Calu3 (cell line): Measurements from ENCODE around the gene SSU72. TPM values are rescaled to one million over a fixed set of nuclear protein-coding genes. Genes with fewer than 3 reads are reported as not detected.

Experiments
- BruUV-seq: library from RNA; stranded (reverse); fragments of 400-500 nt; replicated peaks from 2 replicates; lab custom pipeline; 2021; lab: Mats Ljungman, UMichigan
- CTCF ChIA-PET: fragments of 300-600 bp; sonication (Branson Sonifier 250); formaldehyde crosslinking; loops from one replicate; lab custom pipeline; 2022; ENCODE audit warnings: antibody characterized with exemption; lab: Charles Lee
- DNase-seq: peaks from one replicate; pipeline ENCODE4 v3.0.0; 2022
- H3K27ac Mint-ChIP-seq: one replicate; pipeline ENCODE4 v1.8.0; 2022; ENCODE audit warnings: mixed read lengths; ENCODE audit not compliant: unreplicated experiment
- H3K27me3 Mint-ChIP-seq: one replicate; pipeline ENCODE4 v1.8.0; 2022; ENCODE audit warnings: mixed read lengths; ENCODE audit not compliant: unreplicated experiment
- H3K36me3 Mint-ChIP-seq: one replicate; pipeline ENCODE4 v1.8.0; 2022; ENCODE audit warnings: mild to moderate bottlenecking, moderate library complexity, mixed read lengths; ENCODE audit not compliant: insufficient read depth, unreplicated experiment
- H3K4me1 Mint-ChIP-seq: one replicate; pipeline ENCODE4 v1.8.0; 2022; ENCODE audit warnings: mild to moderate bottlenecking, low read depth, mixed read lengths; ENCODE audit not compliant: unreplicated experiment
- H3K4me3 Mint-ChIP-seq: one replicate; pipeline ENCODE4 v1.8.0; 2022; ENCODE audit warnings: mild to moderate bottlenecking, low read depth, moderate library complexity, mixed read lengths; ENCODE audit not compliant: unreplicated experiment
- H3K9me3 Mint-ChIP-seq: one replicate; pipeline ENCODE4 v1.8.0; 2022; ENCODE audit warnings: low read depth, mixed read lengths; ENCODE audit not compliant: unreplicated experiment
- CTCF ChIP-seq: fragments of 200-600 bp; IDR thresholded peaks from one replicate; pipeline ENCODE4 v1.8.0; 2022; ENCODE audit warnings: antibody characterized with exemption; ENCODE audit not compliant: unreplicated experiment
- intact Hi-C: fragments of 100-400 bp; cut with micrococcal nuclease; formaldehyde crosslinking; loops from one replicate; pipeline ENCODE4 v1.10.0; 2022; ENCODE audit not compliant: unreplicated experiment
- total RNA-seq: library from RNA; stranded (reverse); gene quantifications from 2 replicates; pipeline ENCODE4 v1.2.3, GENCODE V29; 2022

The SSU72 gene
- total RNA-seq, 1 experiment from 2014 or later: 105 TPM

DNA sequence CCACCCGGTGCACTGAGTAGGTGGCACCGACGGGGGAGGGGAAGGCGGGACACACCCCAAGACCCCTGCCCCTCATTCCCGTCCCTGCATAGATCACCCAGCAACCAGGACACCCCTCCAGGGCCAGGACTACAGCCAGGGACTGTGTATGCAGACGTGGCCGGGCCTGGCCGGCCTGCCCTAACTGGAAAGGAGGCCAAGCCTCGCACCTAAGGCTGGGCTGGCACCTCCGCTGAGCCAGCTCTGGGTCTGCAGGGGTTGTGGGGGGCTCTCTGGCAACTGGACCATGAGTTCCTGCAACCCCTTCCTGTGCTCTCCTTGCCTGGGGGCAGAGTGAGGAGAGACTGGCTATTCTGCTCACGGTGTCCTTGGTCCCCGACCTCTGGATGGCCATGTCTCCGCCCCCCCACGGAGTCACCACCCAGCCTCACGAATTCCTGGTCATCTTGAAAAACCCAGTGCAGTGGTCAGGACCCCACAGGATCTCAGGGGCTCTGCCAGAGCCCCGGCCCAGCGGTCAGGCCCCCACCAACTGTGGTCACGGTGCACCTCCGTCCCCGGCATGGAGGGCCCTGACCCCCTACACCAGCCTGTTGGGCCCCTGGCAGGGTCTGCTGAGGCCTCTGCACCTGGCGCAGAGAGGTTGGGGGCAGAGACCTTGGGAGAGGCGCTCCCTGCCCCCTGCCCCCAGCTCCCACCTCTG, 26.3 kb upstream of the SSU72 start:
- peaks cover 12% of the 10 kb centered on the region for H3K36me3 Mint-ChIP-seq
- no peak for DNase-seq
- intact Hi-C loops: no loop called here
- no peaks in the 10 kb centered on the region for H3K9me3 Mint-ChIP-seq
- H3K4me3 Mint-ChIP-seq: peak overlapping the region; percentile 42
- CTCF ChIA-PET: no interaction called here
- TF ChIP-seq CTCF: no peak
- H3K27me3 Mint-ChIP-seq: peaks cover 17% of the 10 kb centered on the region
- no peaks in the 10 kb centered on the region for H3K4me1 Mint-ChIP-seq
- BruUV-seq: no TSS peak
- H3K27ac Mint-ChIP-seq: no peak overlapping the region

GRCh38 chr1:1599935-1600860, 25.5 kb upstream of the SSU72 start, which contains the start of gene FNDC10:
Gene FNDC10 (minus strand): TSS chr1:1600135. CDS start chr1:1600015, 120 bp downstream.
- Mint-ChIP-seq H3K36me3 (peaks cover 12% of the 10 kb centered on the region), H3K4me1 (no peaks in the 10 kb centered on the region), H3K9me3 (no peaks in the 10 kb centered on the region), H3K27ac (no peak within 1 kb of the TSS), H3K27me3 (peaks cover 17% of the 10 kb centered on the region), H3K4me3 (peak within 1 kb of the TSS; percentile 65)
- no TSS peak for BruUV-seq
- TF ChIP-seq CTCF: no peak
- DNase-seq: no peak
- intact Hi-C loops: no loop called here
- CTCF ChIA-PET: no interaction called here

DNA sequence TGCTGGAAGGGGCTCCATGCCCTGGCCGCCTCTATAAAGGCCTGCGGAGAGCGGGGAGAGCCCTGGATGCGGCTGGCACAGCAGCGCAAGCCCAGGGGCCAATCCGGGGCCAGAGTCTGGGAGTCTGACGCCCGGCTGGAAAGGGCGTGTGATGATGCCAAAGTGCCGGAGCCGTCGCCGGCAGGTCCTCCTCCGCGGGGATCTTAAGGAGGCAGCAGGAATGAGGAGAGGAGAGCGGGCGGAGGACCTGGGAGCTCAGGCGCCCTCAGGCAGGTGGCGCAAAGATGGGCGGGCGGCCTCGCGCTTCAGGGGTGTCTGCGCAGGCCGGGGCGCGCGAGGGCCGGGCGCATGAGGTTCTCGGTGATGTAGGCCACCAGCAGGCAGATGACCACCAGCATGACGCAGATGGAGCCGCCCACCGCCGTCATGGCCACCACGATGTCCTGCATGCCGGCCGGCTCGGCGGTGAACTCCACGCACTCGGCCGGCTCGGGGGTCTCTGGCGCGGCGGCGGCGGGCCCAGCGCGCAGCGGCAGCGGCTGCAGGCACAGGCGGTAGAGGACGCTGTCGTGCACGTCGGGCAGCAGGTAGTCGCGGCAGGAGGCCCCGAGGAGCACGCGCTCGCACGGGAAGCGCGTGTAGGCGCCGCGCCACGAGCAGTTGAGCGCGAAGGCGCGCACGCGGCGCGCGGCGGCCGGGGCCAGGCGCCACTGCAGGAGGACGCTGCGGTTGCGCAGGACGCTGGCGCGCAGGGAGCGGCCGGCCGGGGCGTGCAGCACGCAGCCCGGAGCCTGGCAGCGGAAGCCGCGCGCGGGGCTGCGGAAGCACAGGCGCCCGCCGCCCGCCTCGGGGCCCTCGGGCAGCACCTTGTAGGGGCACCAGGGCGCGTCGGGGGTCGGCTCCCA, 24.6 kb upstream of the SSU72 start:
- Mint-ChIP-seq H3K4me1 (no peaks in the 10 kb centered on the region), H3K27me3 (peaks cover 12% of the 10 kb centered on the region), H3K4me3 (peak overlapping the region; percentile 65), H3K9me3 (no peaks in the 10 kb centered on the region), H3K36me3 (peaks cover 12% of the 10 kb centered on the region), H3K27ac (no peak overlapping the region)
- CTCF ChIA-PET: no interaction called here
- no peak for DNase-seq
- no TSS peak for BruUV-seq
- intact Hi-C loops: no loop called here
- no peak for TF ChIP-seq CTCF

DNA sequence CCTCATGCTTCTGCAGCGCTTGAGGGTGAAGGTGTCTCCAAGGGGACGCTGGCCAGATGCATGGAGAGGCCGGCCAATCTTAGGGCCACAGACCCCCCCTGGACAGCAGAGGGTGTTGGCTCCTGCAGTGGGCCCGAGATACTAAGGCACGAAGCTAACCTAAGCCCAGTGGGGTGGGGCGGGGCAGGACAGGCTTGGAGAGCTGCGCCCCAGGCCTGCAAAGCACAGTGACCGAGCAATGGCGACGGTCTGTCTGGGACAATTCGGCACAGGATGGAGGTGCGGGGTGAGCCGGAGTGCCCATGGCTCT, 24.0 kb upstream of the SSU72 start:
- Mint-ChIP-seq H3K9me3 (no peaks in the 10 kb centered on the region), H3K36me3 (peaks cover 12% of the 10 kb centered on the region), H3K27me3 (peaks cover 6% of the 10 kb centered on the region), H3K4me1 (no peaks in the 10 kb centered on the region), H3K4me3 (peak overlapping the region; percentile 65), H3K27ac (no peak overlapping the region)
- intact Hi-C loops: no loop called here
- CTCF ChIA-PET: no interaction called here
- DNase-seq: no peak
- no TSS peak for BruUV-seq
- TF ChIP-seq CTCF: no peak
